ENCODE measurements around the gene NFX1.

Gene NFX1

DNA sequence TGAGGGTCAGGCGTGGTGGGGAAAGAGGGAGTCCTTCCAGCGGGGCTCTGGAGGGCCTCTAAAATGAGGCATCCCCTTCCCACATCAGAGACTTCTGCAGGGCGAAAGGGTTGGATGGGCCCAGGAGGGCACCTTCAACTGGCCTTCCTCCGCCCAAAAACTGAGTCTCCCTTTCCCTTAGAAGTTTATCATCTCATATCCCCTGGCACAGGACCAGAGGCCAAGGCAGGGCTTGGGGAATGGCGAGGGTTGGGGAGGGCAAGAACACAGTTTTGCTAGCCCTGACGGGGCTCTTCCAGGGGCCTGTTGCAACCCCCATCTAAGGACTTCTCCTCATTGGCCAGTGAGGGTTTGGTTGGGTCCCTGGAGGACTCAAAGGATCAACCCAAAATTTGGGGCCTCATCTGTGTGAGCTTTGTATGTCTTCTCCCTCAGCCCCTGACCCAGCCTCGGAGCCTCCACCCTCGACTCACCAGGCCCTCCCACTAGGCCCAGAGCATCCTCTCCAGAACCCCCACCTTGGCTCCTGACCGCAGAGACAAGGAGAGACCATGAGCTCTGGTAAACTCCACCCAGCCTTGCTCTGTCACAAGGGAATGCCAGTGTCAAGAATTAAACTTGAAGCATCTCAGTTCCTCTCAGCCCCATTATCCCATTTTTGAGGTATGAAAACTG is 87.9 kb downstream of the NFX1 start:
- no peak for TF ChIP-seq ZNF70 (CRISPR knock-in tag; IDR thresholded peaks at IDR 0.05)
- no peak for TF ChIP-seq GLIS3 (CRISPR knock-in tag; IDR thresholded peaks at IDR 0.05)
- TF ChIP-seq, protein P1, sequence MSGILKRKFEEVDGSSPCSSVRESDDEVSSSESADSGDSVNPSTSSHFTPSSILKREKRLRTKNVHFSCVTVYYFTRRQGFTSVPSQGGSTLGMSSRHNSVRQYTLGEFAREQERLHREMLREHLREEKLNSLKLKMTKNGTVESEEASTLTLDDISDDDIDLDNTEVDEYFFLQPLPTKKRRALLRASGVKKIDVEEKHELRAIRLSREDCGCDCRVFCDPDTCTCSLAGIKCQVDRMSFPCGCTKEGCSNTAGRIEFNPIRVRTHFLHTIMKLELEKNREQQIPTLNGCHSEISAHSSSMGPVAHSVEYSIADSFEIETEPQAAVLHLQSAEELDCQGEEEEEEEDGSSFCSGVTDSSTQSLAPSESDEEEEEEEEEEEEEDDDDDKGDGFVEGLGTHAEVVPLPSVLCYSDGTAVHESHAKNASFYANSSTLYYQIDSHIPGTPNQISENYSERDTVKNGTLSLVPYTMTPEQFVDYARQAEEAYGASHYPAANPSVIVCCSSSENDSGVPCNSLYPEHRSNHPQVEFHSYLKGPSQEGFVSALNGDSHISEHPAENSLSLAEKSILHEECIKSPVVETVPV (CRISPR knock-in tag; IDR thresholded peaks at IDR 0.05) = no peak
- no peak for TF ChIP-seq CSDC2 (CRISPR knock-in tag; IDR thresholded peaks at IDR 0.05)
- no peak for ATAC-seq

DNA sequence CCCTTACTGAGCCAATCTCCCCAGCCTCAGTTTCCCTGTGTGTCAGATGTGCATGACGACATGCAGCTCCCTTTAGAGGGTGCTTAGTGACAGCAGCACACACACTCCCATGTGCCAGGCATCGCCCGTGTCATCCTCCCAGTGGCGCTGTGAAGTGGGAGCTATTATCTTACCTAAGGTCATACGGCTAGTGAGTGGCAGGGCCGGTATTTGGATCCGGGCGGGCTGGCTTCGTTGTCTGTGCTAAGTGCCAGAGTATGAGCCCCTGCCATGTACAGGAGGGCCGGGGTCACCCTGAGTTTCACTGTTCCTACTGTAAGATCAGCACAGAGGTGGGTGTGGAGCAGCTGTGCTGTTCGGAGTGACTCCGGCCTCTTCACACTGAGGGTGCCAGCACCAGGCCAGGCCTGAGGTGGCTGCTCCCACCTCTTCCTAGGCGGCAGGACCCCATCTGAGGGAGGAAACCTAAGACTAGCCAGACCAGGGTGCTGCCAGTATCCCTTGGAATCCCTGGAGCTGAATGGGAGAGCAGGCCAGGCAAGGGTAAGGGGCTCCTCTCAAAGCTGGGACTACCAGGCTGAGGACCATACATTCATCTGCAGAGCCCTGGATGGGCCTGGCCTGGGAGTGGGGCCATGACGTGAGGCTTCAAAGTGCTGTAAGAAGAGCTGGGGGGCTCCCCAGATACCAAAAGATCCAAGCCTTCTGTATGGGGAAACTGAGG is 89.5 kb downstream of the NFX1 start:
- TF ChIP-seq, protein P2, sequence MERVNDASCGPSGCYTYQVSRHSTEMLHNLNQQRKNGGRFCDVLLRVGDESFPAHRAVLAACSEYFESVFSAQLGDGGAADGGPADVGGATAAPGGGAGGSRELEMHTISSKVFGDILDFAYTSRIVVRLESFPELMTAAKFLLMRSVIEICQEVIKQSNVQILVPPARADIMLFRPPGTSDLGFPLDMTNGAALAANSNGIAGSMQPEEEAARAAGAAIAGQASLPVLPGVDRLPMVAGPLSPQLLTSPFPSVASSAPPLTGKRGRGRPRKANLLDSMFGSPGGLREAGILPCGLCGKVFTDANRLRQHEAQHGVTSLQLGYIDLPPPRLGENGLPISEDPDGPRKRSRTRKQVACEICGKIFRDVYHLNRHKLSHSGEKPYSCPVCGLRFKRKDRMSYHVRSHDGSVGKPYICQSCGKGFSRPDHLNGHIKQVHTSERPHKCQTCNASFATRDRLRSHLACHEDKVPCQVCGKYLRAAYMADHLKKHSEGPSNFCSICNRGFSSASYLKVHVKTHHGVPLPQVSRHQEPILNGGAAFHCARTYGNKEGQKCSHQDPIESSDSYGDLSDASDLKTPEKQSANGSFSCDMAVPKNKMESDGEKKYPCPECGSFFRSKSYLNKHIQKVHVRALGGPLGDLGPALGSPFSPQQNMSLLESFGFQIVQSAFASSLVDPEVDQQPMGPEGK (CRISPR knock-in tag; IDR thresholded peaks at IDR 0.05; ENCODE audit: borderline replicate concordance) = no peak
- TF ChIP-seq OSR1 (CRISPR knock-in tag; IDR thresholded peaks at IDR 0.05) (no peak), PPARA (CRISPR knock-in tag; IDR thresholded peaks at IDR 0.05; ENCODE audit: borderline replicate concordance) (no peak), TCF4 (CRISPR knock-in tag; IDR thresholded peaks at IDR 0.05; ENCODE audit: borderline replicate concordance) (no peak), TOX (CRISPR knock-in tag; IDR thresholded peaks at IDR 0.05; ENCODE audit: borderline replicate concordance) (no peak), ZC3H10 (CRISPR knock-in tag; IDR thresholded peaks at IDR 0.05) (no peak), ZFP30 (CRISPR knock-in tag; IDR thresholded peaks at IDR 0.05) (no peak), SNAI2 (CRISPR knock-in tag; IDR thresholded peaks at IDR 0.05) (no peak), CSDC2 (CRISPR knock-in tag; IDR thresholded peaks at IDR 0.05) (no peak), ZNF8 (CRISPR knock-in tag; IDR thresholded peaks at IDR 0.05) (no peak), ISL1 (CRISPR knock-in tag; IDR thresholded peaks at IDR 0.05) (no peak), BACH2 (CRISPR knock-in tag; IDR thresholded peaks at IDR 0.05; ENCODE audit: borderline replicate concordance) (no peak)
- TF ChIP-seq, protein P3, sequence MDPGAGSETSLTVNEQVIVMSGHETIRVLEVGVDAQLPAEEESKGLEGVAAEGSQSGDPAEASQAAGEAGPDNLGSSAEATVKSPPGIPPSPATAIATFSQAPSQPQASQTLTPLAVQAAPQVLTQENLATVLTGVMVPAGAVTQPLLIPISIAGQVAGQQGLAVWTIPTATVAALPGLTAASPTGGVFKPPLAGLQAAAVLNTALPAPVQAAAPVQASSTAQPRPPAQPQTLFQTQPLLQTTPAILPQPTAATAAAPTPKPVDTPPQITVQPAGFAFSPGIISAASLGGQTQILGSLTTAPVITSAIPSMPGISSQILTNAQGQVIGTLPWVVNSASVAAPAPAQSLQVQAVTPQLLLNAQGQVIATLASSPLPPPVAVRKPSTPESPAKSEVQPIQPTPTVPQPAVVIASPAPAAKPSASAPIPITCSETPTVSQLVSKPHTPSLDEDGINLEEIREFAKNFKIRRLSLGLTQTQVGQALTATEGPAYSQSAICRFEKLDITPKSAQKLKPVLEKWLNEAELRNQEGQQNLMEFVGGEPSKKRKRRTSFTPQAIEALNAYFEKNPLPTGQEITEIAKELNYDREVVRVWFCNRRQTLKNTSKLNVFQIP (CRISPR knock-in tag; IDR thresholded peaks at IDR 0.05; ENCODE audit: borderline replicate concordance, low read depth) = no peak
- TF ChIP-seq, protein P4, sequence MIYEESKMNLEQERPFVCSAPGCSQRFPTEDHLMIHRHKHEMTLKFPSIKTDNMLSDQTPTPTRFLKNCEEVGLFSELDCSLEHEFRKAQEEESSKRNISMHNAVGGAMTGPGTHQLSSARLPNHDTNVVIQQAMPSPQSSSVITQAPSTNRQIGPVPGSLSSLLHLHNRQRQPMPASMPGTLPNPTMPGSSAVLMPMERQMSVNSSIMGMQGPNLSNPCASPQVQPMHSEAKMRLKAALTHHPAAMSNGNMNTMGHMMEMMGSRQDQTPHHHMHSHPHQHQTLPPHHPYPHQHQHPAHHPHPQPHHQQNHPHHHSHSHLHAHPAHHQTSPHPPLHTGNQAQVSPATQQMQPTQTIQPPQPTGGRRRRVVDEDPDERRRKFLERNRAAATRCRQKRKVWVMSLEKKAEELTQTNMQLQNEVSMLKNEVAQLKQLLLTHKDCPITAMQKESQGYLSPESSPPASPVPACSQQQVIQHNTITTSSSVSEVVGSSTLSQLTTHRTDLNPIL (CRISPR knock-in tag; IDR thresholded peaks at IDR 0.05; ENCODE audit: low read depth) = no peak
- no peak for ATAC-seq

DNA sequence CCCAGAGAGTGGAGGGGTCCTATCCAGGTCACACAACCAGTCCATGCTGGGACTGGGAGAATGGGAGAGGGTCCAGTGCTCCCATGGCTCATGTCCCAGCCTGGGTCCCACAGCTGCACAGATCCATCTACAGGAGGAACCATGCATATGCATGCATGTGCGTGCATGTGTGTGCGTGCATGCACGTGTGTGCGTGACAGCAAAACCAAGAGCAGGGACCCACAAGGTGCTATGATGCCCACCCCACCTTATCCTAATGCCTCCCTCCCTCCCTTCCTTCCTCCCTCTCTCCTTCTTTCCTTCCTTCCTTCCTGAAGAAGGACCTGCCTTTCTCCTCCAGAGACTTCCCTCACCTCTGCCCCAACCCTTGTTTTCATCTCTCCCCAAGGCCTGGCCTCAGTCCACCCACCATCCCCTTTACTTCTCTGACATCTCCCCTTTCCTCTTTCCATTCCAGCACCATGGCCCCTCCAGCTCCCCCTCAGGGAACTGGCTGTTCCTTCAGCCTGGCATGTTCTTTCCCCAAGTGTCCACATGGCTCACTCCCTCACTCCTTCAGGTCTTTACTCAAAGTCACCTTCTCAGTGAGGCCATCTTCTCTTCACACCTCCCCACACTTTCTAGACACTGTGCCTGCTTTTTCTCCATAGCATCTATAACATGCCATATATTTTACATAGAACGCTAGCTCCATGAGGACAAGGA is 90.2 kb downstream of the NFX1 start:
- no peak for TF ChIP-seq ARNTL (CRISPR knock-in tag; IDR thresholded peaks at IDR 0.05; ENCODE audit: borderline replicate concordance, low read depth)
- TF ChIP-seq, protein P2 (CRISPR knock-in tag; IDR thresholded peaks at IDR 0.05; ENCODE audit: borderline replicate concordance) = no peak
- TF ChIP-seq CSDC2 (CRISPR knock-in tag; IDR thresholded peaks at IDR 0.05) = no peak
- no peak for TF ChIP-seq TCF4 (CRISPR knock-in tag; IDR thresholded peaks at IDR 0.05; ENCODE audit: borderline replicate concordance)
- no peak for TF ChIP-seq BACH2 (CRISPR knock-in tag; IDR thresholded peaks at IDR 0.05; ENCODE audit: borderline replicate concordance)
- TF ChIP-seq ZC3H10 (CRISPR knock-in tag; IDR thresholded peaks at IDR 0.05) = no peak
- TF ChIP-seq, protein P3 (CRISPR knock-in tag; IDR thresholded peaks at IDR 0.05; ENCODE audit: borderline replicate concordance, low read depth) = no peak
- no peak for TF ChIP-seq ZNF565 (CRISPR knock-in tag; conservative IDR thresholded peaks at IDR 0.05; ENCODE audit: low read depth)
- TF ChIP-seq OSR1 (CRISPR knock-in tag; IDR thresholded peaks at IDR 0.05) = no peak
- no peak for TF ChIP-seq ZFP3 (CRISPR knock-in tag; IDR thresholded peaks at IDR 0.05)
- TF ChIP-seq RARB (CRISPR knock-in tag; IDR thresholded peaks at IDR 0.05) = no peak
- TF ChIP-seq ZNF70 (CRISPR knock-in tag; IDR thresholded peaks at IDR 0.05) = no peak
- TF ChIP-seq, protein P1 (CRISPR knock-in tag; IDR thresholded peaks at IDR 0.05) = no peak
- no peak for TF ChIP-seq PPARA (CRISPR knock-in tag; IDR thresholded peaks at IDR 0.05; ENCODE audit: borderline replicate concordance)
- ATAC-seq = no peak

Data from SK-N-SH treated with all-trans-retinoic acid at 6 μM for 48 hours (cell line).